HCT116 (cell line): Measurements from ENCODE around the gene ATXN1L. TPM values are rescaled to one million over a fixed set of nuclear protein-coding genes. Genes with fewer than 3 reads are reported as not detected.

Source experiments
- ATAC-seq: fragments of 200-7000 bp; cut with Tn5 transposase; 2 replicates; pipeline ENCODE4 v1.9.1; 2020; ENCODE audit warnings: mild to moderate bottlenecking, moderate library complexity
- BruUV-seq: library from RNA; stranded (reverse); fragments of 400-500 nt; replicated peaks from 2 replicates; lab custom pipeline; 2021; lab: Mats Ljungman, UMichigan
- CTCF ChIA-PET: fragments of 300-600 bp; sonication (Branson Sonifier 250); formaldehyde crosslinking; loops from one replicate; lab custom pipeline; 2021; ENCODE audit warnings: antibody characterized with exemption; lab: Charles Lee
- POLR2A ChIA-PET: fragments of 300-600, 350-600 bp; sonication (Branson Sonifier 250); formaldehyde crosslinking; loops from one replicate; lab custom pipeline; 2021; ENCODE audit warnings: antibody characterized with exemption; lab: Charles Lee
- RAD21 ChIA-PET, 2 experiments: fragments of 300-600 bp; sonication (Branson Sonifier 250); formaldehyde crosslinking; loops; one replicate each; lab custom pipeline; 2023; ENCODE audit warnings: low total read pairs in 2 of 2; ENCODE audit not compliant: uncharacterized antibody in 2 of 2, unreplicated experiment in 2 of 2, low non-redundant PET in 1 of 2; lab: Charles Lee
- DNase-seq: peaks from one replicate; pipeline ENCODE4 v3.0.0-alpha.2; 2010; ENCODE audit warnings: low read depth, low spot score
- H2AFZ ChIP-seq: fragments of 200-600 bp; shearing (Covaris generic), sonication (generic); 2 replicates; pipeline ENCODE4 v1.6.1; 2017; ENCODE audit warnings: low read depth, mixed run types, mixed read lengths, antibody characterized with exemption, low read length; ENCODE audit not compliant: poor library complexity, severe bottlenecking
- H3K27ac ChIP-seq: 2 replicates; pipeline ENCODE4 v1.5.1; 2012; ENCODE audit warnings: low read depth, low read length
- H3K27me3 ChIP-seq: fragments of 200-600 bp; sonication (generic); 2 replicates; pipeline ENCODE4 v1.6.1; 2016; ENCODE audit warnings: mixed run types, low read length, mixed read lengths; ENCODE audit not compliant: insufficient read depth
- H3K36me3 ChIP-seq, 2 experiments: fragments of 200-500 bp in 1 of 2; fragments of 200-600 bp in 1 of 2; sonication (Bioruptor generic) in 1 of 2; sonication (generic) in 1 of 2; 2 replicates each; pipeline versions ENCODE4 v1.5.1 to v1.6.1; 2014 to 2016; ENCODE audit warnings: low read length in 2 of 2, inconsistent platforms in 1 of 2, mixed read lengths in 1 of 2, mixed run types in 1 of 2; ENCODE audit not compliant: insufficient read depth in 2 of 2, control insufficient read depth in 1 of 2
- H3K4me1 ChIP-seq, 2 experiments: fragments of 200-600 bp in 1 of 2; sonication (generic) in 1 of 2; 2 replicates each; pipeline versions ENCODE4 v1.5.1 to v1.6.1; 2012 to 2017; ENCODE audit warnings: low read length in 2 of 2, inconsistent platforms in 1 of 2, mild to moderate bottlenecking in 1 of 2, mixed read lengths in 1 of 2, mixed run types in 1 of 2, moderate library complexity in 1 of 2; ENCODE audit not compliant: insufficient read depth in 2 of 2, control insufficient read depth in 1 of 2
- H3K4me2 ChIP-seq: fragments of 200-600 bp; sonication (generic); 2 replicates; pipeline ENCODE4 v1.6.1; 2017; ENCODE audit warnings: mixed run types, low read length, mixed read lengths
- H3K4me3 ChIP-seq, 2 experiments: fragments of 200-600 bp in 1 of 2; sonication (generic) in 1 of 2; replicated peaks in 1 of 2; 2 replicates each; pipeline ENCODE4 v1.5.1; 2011 to 2016; ENCODE audit warnings: low read length in 2 of 2, control low read depth in 1 of 2, low read depth in 1 of 2, mild to moderate bottlenecking in 1 of 2, mixed read lengths in 1 of 2, mixed run types in 1 of 2
- H3K79me2 ChIP-seq: fragments of 200-600 bp; sonication (generic); 2 replicates; pipeline ENCODE4 v1.6.1; 2017; ENCODE audit warnings: mild to moderate bottlenecking, mixed run types, low read length, moderate library complexity, mixed read lengths; ENCODE audit not compliant: insufficient read depth
- H3K9ac ChIP-seq: fragments of 200-600 bp; sonication (generic); 2 replicates; pipeline ENCODE4 v1.6.1; 2016; ENCODE audit warnings: low read length, mixed read lengths
- H3K9me2 ChIP-seq: fragments of 200-600 bp; sonication (generic), shearing (Covaris generic); 2 replicates; pipeline ENCODE4 v1.6.1; 2017; ENCODE audit warnings: mixed run types, mild to moderate bottlenecking, moderate library complexity; ENCODE audit not compliant: insufficient read depth
- H3K9me3 ChIP-seq, 2 experiments: fragments of 200-500 bp in 1 of 2; fragments of 200-600 bp in 1 of 2; sonication (Bioruptor generic) in 1 of 2; sonication (generic) in 1 of 2; 2 replicates each; pipeline ENCODE4 v1.6.1; 2014 to 2017; ENCODE audit warnings: low read length in 2 of 2, mixed read lengths in 2 of 2, inconsistent platforms in 1 of 2, low read depth in 1 of 2, mild to moderate bottlenecking in 1 of 2, mixed run types in 1 of 2, moderate library complexity in 1 of 2; ENCODE audit not compliant: control insufficient read depth in 1 of 2, insufficient read depth in 1 of 2
- H4K20me1 ChIP-seq: fragments of 200-600 bp; sonication (generic), shearing (Covaris generic); 2 replicates; pipeline ENCODE4 v1.6.1; 2017; ENCODE audit warnings: mixed run types, mild to moderate bottlenecking, moderate library complexity; ENCODE audit not compliant: insufficient read depth
- CEBPB ChIP-seq: IDR thresholded peaks from 2 replicates; pipeline ENCODE4 v1.6.1; 2012; ENCODE audit warnings: low read depth
- EZH2phosphoT487 ChIP-seq: fragments of 200-600 bp; IDR thresholded peaks from 2 replicates; pipeline ENCODE4 v1.6.1; 2018; ENCODE audit warnings: antibody characterized with exemption, borderline replicate concordance
- POLR2A ChIP-seq: IDR thresholded peaks from 2 replicates; pipeline ENCODE4 v1.7.0; 2011; ENCODE audit warnings: borderline replicate concordance; ENCODE audit not compliant: insufficient read depth, insufficient read length; ENCODE audit errors: extremely low read depth
- SIN3A ChIP-seq: IDR thresholded peaks from 2 replicates; pipeline ENCODE4 v1.6.1; 2012; ENCODE audit warnings: low read depth
- SP1 ChIP-seq: IDR thresholded peaks from 2 replicates; pipeline ENCODE4 v1.6.1; 2012; ENCODE audit warnings: low read depth
- TCF7L2 ChIP-seq: IDR thresholded peaks from 2 replicates; pipeline ENCODE4 v1.7.0; 2011; ENCODE audit warnings: borderline replicate concordance, inconsistent platforms; ENCODE audit not compliant: insufficient read depth, insufficient read length; ENCODE audit errors: extremely low read depth
- ZFX ChIP-seq: fragments of 450-650 bp; IDR thresholded peaks from 2 replicates; pipeline ENCODE4 v1.6.1; 2017
- intact Hi-C: fragments of 100-400 bp; cut with micrococcal nuclease; formaldehyde crosslinking; loops from 2 replicates; pipeline ENCODE4 v1.10.0; 2022
- total RNA-seq: library from RNA; stranded (reverse); gene quantifications from one replicate; pipeline ENCODE4 v1.2.1, GENCODE V29; 2021; ENCODE audit not compliant: unreplicated experiment

Gene ATXN1L
- total RNA-seq, 1 experiment from 2014 or later = 20.5 TPM

DNA sequence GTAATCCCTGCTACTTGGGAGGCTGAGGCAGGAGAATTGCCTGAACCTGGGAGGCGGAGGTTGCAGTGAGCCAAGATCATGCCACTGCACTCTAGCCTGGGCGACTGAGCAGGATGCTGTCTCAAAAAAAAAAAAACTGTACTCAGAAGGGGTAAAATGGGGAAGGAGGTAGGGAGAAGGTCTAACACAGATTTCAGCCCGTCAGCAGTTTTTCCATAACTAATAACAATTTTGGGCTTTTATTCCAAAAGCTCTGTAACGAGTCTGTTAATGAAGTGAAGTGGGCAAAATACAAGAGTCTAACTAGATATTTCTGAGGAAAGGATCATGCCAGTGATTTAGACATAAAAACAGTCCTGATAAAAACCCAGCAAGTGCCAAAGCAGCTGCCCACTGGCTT is 27.4 kb downstream of the ATXN1L start:
- Histone ChIP-seq H3K9me3 (no peaks in the 10 kb centered on the region), H3K4me2 (no peak overlapping the region), H2AFZ (no peak overlapping the region), H4K20me1 (no peaks in the 10 kb centered on the region), H3K4me1 (no peaks in the 10 kb centered on the region), H3K36me3 (no peaks in the 10 kb centered on the region), H3K9ac (no peak overlapping the region), H3K27me3 (no peaks in the 10 kb centered on the region), H3K79me2 (no peaks in the 10 kb centered on the region), H3K4me3 (no peak overlapping the region), H3K27ac (no peak overlapping the region), H3K9me2 (no peaks in the 10 kb centered on the region)
- ChIA-PET POLR2A (no interaction called here), CTCF (interaction anchor here (2.2 kb wide), 1 partner anchor 9 kb away, joined by 9 read pairs; no protein-coding TSS in a partner anchor), RAD21 (no interaction called here)
- BruUV-seq = no TSS peak
- intact Hi-C loops = no loop called here
- TF ChIP-seq SP1 (no peak), SIN3A (no peak), EZH2phosphoT487 (no peak)
- ATAC-seq = no peak
- DNase-seq = no peak

- Histone ChIP-seq H3K4me1 (peaks cover 11 to 12% of the 10 kb centered on the region in 2 experiments), H2AFZ (no peak overlapping the region), H3K4me2 (no peak overlapping the region), H3K27me3 (no peaks in the 10 kb centered on the region), H3K4me3 (no peak overlapping the region), H3K27ac (no peak overlapping the region), H3K9me2 (no peaks in the 10 kb centered on the region), H3K36me3 (no peaks in the 10 kb centered on the region; a peak in 1 of 4 replicates), H3K9ac (no peak overlapping the region), H3K79me2 (no peaks in the 10 kb centered on the region), H3K9me3 (no peaks in the 10 kb centered on the region), H4K20me1 (no peaks in the 10 kb centered on the region)
- intact Hi-C loops = no loop called here
- ChIA-PET RAD21 (no interaction called here), CTCF (no interaction called here), POLR2A (no interaction called here)
- no peak for TF ChIP-seq TCF7L2
- no peak for TF ChIP-seq ZFX
- TF ChIP-seq CEBPB = no peak
- no peak for TF ChIP-seq POLR2A
- no peak for DNase-seq
- no peak for ATAC-seq
- no TSS peak for BruUV-seq
These were observed 33.1 kb downstream of the ATXN1L start for GRCh38 chr16:71878911-71879310.
